Measurements from ENCODE around the gene DRAXIN. TPM values are rescaled to one million over a fixed set of nuclear protein-coding genes. Genes with fewer than 3 reads are reported as not detected.

Gene DRAXIN
- total RNA-seq, 2 experiments from 2014 or later: 3.5 to 4.1 TPM

- POLR2A ChIA-PET: no interaction called here
- ATAC-seq (ENCODE audit: low read depth): no peak
- DNase-seq: no peak
- H3K27me3 Mint-ChIP-seq: peaks cover 5% of the 10 kb centered on the region
- no peaks in the 10 kb centered on the region for H3K9me3 Mint-ChIP-seq
- H3K27ac Mint-ChIP-seq: no peak overlapping the region
- no peak overlapping the region for H3K4me3 Mint-ChIP-seq
- no peaks in the 10 kb centered on the region for H3K4me1 Mint-ChIP-seq
- no peaks in the 10 kb centered on the region for H3K36me3 Mint-ChIP-seq
Observed at GRCh38 chr1:11771481-11772043, 80.1 kb downstream of the DRAXIN start.

- Mint-ChIP-seq H3K27ac (no peak overlapping the region), H3K4me1 (no peaks in the 10 kb centered on the region), H3K36me3 (no peaks in the 10 kb centered on the region), H3K9me3 (no peaks in the 10 kb centered on the region), H3K4me3 (no peak overlapping the region), H3K27me3 (peaks cover 3% of the 10 kb centered on the region)
- DNase-seq (no peak), ATAC-seq (ENCODE audit: low read depth) (no peak)
- POLR2A ChIA-PET: no interaction called here
Observed at GRCh38 chr1:11772458-11772857, 80.9 kb downstream of the DRAXIN start.

GRCh38 chr1:11774753-11775152 lies 83.2 kb downstream of the DRAXIN start:
- POLR2A ChIA-PET: interaction anchor here (0.8 kb wide), 1 partner anchor 133 kb away, joined by 3 read pairs; no protein-coding TSS in a partner anchor
- no peak for ATAC-seq (ENCODE audit: low read depth)

More at GRCh38 chr1:11774753-11775152, 83.2 kb downstream of the DRAXIN start:
- no peak overlapping the region for H3K27ac Mint-ChIP-seq
- no peak overlapping the region for H3K4me3 Mint-ChIP-seq
- H3K9me3 Mint-ChIP-seq: no peaks in the 10 kb centered on the region
- no peaks in the 10 kb centered on the region for H3K36me3 Mint-ChIP-seq
- H3K27me3 Mint-ChIP-seq: peaks cover 2% of the 10 kb centered on the region
- H3K4me1 Mint-ChIP-seq: no peaks in the 10 kb centered on the region
- DNase-seq: no peak

Other genes with a start within 250 kb of the DRAXIN start
- under 1 TPM; 0.44 to 0.60 TPM for gene DISP3, start 212.6 kb upstream of the DRAXIN start, total RNA-seq
- 1 to 10 TPM; 4.8 to 6.2 TPM for gene FBXO2, start 37.3 kb upstream of the DRAXIN start, total RNA-seq
- 10 to 100 TPM; 54.9 to 59.2 TPM for gene FBXO44, start 36.8 kb upstream of the DRAXIN start, total RNA-seq
- 10 to 100 TPM; 27.5 to 28.0 TPM for gene FBXO6, start 27.5 kb upstream of the DRAXIN start, total RNA-seq
- 100 to 1,000 TPM in 1 of 2 experiments, 10 to 100 TPM in 1; 95.4 to 103 TPM for gene MAD2L2, start 10.6 kb upstream of the DRAXIN start, total RNA-seq
- gene AGTRAP, start 44.4 kb downstream of the DRAXIN start, total RNA-seq: 10 to 100 TPM; 53.8 to 56.4 TPM
- gene C1orf167, start 70.5 kb downstream of the DRAXIN start, total RNA-seq: not detected
- gene MTHFR, start 114.3 kb downstream of the DRAXIN start, total RNA-seq: 10 to 100 TPM; 47.0 to 47.1 TPM
- 10 to 100 TPM; 21.9 to 25.5 TPM for gene CLCN6, start 114.5 kb downstream of the DRAXIN start, total RNA-seq
- not detected for gene NPPA, start 156.1 kb downstream of the DRAXIN start, total RNA-seq
- gene NPPB, start 167.2 kb downstream of the DRAXIN start, total RNA-seq: not detected
- gene KIAA2013, start 234.7 kb downstream of the DRAXIN start, total RNA-seq: 10 to 100 TPM; 36.1 to 38.3 TPM
- gene PLOD1, start 243.0 kb downstream of the DRAXIN start, total RNA-seq: 10 to 100 TPM; 16.8 to 21.0 TPM